ENCODE measurements around the gene CCL15.

DNA sequence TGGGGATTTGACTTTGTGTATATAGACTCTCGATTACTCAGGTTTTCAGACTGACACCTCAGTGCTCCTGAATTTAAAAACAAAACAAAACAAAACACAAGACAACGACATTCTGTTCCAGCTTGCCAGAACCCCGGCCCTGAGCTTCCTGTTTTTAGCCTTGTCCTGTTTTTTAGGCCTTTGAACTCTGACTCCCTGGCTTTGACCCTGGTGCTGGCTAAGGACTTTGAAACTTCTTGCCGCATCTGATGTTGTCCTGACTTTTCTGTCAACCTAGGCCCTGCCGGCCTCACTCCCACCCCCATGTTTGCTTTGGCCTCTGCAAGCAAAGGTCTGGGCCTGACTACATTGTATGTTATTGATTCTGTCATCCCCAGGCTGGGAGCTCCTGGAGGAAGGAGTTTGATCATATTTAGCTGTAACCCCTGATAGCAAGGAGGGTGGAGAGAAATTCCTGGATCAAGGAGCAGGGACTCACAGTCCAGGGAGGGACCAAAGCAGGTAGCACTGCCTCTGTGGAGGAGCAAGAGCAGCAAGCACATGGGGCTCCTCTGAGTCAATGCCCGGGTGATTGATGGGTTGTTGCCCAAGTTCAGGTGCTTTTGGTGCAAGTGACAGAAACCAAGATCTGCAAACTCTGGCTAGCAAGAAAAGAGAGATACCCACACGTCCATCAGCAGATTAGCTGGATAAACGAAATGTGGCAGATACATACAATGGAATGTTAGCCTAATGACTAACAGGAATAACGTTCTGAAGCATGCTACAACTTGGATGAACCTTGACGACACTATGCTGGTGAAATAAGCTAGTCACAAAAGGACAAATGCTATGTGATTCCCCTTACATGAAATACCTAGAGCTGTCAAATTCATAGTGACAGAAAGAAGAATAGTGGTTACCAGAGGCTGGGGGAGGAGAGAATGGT lies 27.8 kb downstream of the CCL15 start:
- TF ChIP-seq, protein P1, sequence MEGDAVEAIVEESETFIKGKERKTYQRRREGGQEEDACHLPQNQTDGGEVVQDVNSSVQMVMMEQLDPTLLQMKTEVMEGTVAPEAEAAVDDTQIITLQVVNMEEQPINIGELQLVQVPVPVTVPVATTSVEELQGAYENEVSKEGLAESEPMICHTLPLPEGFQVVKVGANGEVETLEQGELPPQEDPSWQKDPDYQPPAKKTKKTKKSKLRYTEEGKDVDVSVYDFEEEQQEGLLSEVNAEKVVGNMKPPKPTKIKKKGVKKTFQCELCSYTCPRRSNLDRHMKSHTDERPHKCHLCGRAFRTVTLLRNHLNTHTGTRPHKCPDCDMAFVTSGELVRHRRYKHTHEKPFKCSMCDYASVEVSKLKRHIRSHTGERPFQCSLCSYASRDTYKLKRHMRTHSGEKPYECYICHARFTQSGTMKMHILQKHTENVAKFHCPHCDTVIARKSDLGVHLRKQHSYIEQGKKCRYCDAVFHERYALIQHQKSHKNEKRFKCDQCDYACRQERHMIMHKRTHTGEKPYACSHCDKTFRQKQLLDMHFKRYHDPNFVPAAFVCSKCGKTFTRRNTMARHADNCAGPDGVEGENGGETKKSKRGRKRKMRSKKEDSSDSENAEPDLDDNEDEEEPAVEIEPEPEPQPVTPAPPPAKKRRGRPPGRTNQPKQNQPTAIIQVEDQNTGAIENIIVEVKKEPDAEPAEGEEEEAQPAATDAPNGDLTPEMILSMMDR (IDR thresholded peaks at IDR 0.05) = no peak
- TF ChIP-seq POLR2A (IDR thresholded peaks at IDR 0.05) = no peak

Measured in Peyer's patch (tissue), 4 donors.